HepG2 (cell line): ENCODE data around the gene PSMA7. TPM values are rescaled to one million over a fixed set of nuclear protein-coding genes. Genes with fewer than 3 reads are reported as not detected.

Source experiments
- ARID4A ChIP-seq: sonication (generic); formaldehyde crosslinking; IDR thresholded peaks from 2 replicates; pipeline ENCODE4 v1.5.0; 2020; ENCODE audit warnings: mild to moderate bottlenecking, missing genetic modification reagents, borderline replicate concordance
- ESRRA ChIP-seq: sonication (generic); formaldehyde crosslinking; IDR thresholded peaks from 2 replicates; pipeline ENCODE4 v1.5.1; 2020; ENCODE audit warnings: mild to moderate bottlenecking, low read depth, missing genetic modification reagents
- HOXA5 ChIP-seq: sonication (generic); formaldehyde crosslinking; IDR thresholded peaks from 2 replicates; pipeline ENCODE4 v1.4.0; 2020; ENCODE audit warnings: missing genetic modification reagents
- KMT2B ChIP-seq: IDR thresholded peaks from 2 replicates; pipeline ENCODE4 v1.6.1; 2016; ENCODE audit warnings: missing genetic modification reagents, missing compliant biosample characterization
- MBNL3 ChIP-seq: fragments of 250-450 bp; sonication (Bioruptor Pico); conservative IDR thresholded peaks from 2 replicates; pipeline ENCODE4 v1.8.0; 2022; ENCODE audit warnings: mild to moderate bottlenecking, inconsistent platforms
- SIX1 ChIP-seq: sonication (generic); formaldehyde crosslinking; IDR thresholded peaks from 2 replicates; pipeline ENCODE4 v1.4.0; 2020; ENCODE audit warnings: missing genetic modification reagents, borderline replicate concordance
- TBX3 ChIP-seq: fragments of 450-650 bp; IDR thresholded peaks from 2 replicates; pipeline ENCODE4 v1.6.1; 2017; ENCODE audit warnings: antibody characterized with exemption, mild to moderate bottlenecking, inconsistent platforms, borderline replicate concordance
- XRCC5 ChIP-seq: fragments of 200-400 bp; formaldehyde crosslinking; optimal IDR thresholded peaks from 2 replicates; pipeline ENCODE3; 2017; ENCODE audit warnings: mild to moderate bottlenecking, low read length
- YEATS2 ChIP-seq: sonication (generic); formaldehyde crosslinking; IDR thresholded peaks from 2 replicates; pipeline ENCODE4 v1.4.0; 2020; ENCODE audit warnings: missing genetic modification reagents, borderline replicate concordance
- ZNF274 ChIP-seq: sonication (generic); formaldehyde crosslinking; IDR thresholded peaks from 2 replicates; pipeline ENCODE4 v1.5.1; 2020; ENCODE audit warnings: mild to moderate bottlenecking, missing genetic modification reagents
- ZNF292 ChIP-seq: sonication (generic); formaldehyde crosslinking; IDR thresholded peaks from 2 replicates; pipeline ENCODE4 v1.8.1; 2022; ENCODE audit warnings: mild to moderate bottlenecking, low read depth, missing genetic modification reagents, borderline replicate concordance
- ZNF326 ChIP-seq: sonication (generic); formaldehyde crosslinking; IDR thresholded peaks from 2 replicates; pipeline ENCODE4 v1.4.0; 2020; ENCODE audit warnings: missing genetic modification reagents, borderline replicate concordance
- ZNF563 ChIP-seq: sonication (generic); formaldehyde crosslinking; IDR thresholded peaks from 2 replicates; pipeline ENCODE4 v1.8.0; 2022; ENCODE audit warnings: mild to moderate bottlenecking, moderate library complexity, missing genetic modification reagents
- ZNF639 ChIP-seq: conservative IDR thresholded peaks from 2 replicates; pipeline ENCODE4 v1.6.1; 2018; ENCODE audit warnings: missing genetic modification reagents
- ZNF713 ChIP-seq: sonication (generic); formaldehyde crosslinking; IDR thresholded peaks from 2 replicates; pipeline ENCODE4 v1.4.0; 2020; ENCODE audit warnings: mild to moderate bottlenecking, missing genetic modification reagents
- polyA plus RNA-seq, 8 experiments: library from polyadenylated mRNA; depleted of rRNA in 3 of 8; stranded (reverse) in 7 of 8; unstranded in 1 of 8; fragments of >200 nt; fragmentation: Illumina TruSeq in 4 of 8; extraction: Trizol in 4 of 8; gene quantifications; 2 replicates each; pipeline versions ENCODE4 v1.2.1 to v1.2.3, GENCODE V29; 2011 to 2016; ENCODE audit warnings: low read depth in 4 of 8, missing spikeins in 1 of 8, mixed read lengths in 1 of 8; ENCODE audit not compliant: insufficient read depth in 1 of 8
- total RNA-seq, 5 experiments: library from RNA; depleted of rRNA; stranded (reverse); fragments of >200 nt; fragmentation: Illumina TruSeq; extraction: Trizol; gene quantifications; 2 replicates each; pipeline ENCODE4 v1.2.3, GENCODE V29; 2016; ENCODE audit warnings: low read depth in 1 of 5
- TF ChIP-seq, protein P1 (sequence below): sonication (generic); formaldehyde crosslinking; IDR thresholded peaks from 2 replicates; pipeline ENCODE4 v1.5.0; 2020; ENCODE audit warnings: missing genetic modification reagents, mild to moderate bottlenecking, borderline replicate concordance
- TF ChIP-seq, protein P2 (sequence below): sonication (generic); formaldehyde crosslinking; conservative IDR thresholded peaks from 2 replicates; pipeline ENCODE4 v1.4.0; 2020; ENCODE audit warnings: missing genetic modification reagents
- TF ChIP-seq, protein P3 (sequence below): sonication (generic); formaldehyde crosslinking; IDR thresholded peaks from 2 replicates; pipeline ENCODE4 v1.9.0; 2022; ENCODE audit warnings: low read depth, missing genetic modification reagents

PSMA7 gene
- total and polyA plus RNA-seq, 2 of the 13 experiments (the other 11 are each of a cell fraction or from before 2014, with no cell fraction given): 531 to 631 TPM

DNA sequence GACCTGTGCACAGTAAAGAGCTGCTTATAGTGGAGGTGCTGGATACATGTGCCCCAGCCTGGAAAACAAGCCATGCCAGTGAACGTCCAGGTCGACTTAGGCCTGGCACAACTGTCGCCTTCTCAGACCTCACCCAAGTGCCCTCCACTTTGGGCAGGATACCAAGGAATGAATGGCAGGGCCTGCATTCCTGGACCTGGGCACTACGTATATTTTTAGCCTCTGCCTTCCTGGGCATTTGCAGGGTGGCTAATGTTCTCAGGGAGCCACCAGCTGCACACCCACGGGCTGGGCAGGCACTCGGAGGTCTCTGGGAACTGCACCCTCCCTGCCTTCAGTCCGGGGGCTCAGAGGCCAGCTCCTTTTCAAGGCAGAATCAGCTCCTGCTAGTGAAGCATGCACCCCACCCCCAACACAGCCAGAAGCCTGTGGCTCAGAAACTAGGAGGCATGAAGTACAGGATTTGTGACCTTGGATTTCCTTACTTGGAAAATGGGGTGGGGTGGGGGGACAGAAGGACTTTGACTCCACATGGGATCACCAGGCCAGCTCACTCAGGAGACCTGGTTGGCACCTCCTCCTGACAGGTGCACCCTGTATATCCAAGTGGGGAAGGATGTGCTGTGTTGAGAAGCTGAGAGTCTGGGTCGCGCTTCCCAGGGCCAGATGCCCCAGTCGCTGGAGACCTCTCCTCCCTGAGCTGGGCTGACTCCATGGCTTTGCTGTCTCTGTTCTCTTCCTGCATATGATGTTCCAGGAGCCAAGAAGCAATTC, 23.4 kb downstream of the PSMA7 start (continued):
- TF ChIP-seq, protein P1, sequence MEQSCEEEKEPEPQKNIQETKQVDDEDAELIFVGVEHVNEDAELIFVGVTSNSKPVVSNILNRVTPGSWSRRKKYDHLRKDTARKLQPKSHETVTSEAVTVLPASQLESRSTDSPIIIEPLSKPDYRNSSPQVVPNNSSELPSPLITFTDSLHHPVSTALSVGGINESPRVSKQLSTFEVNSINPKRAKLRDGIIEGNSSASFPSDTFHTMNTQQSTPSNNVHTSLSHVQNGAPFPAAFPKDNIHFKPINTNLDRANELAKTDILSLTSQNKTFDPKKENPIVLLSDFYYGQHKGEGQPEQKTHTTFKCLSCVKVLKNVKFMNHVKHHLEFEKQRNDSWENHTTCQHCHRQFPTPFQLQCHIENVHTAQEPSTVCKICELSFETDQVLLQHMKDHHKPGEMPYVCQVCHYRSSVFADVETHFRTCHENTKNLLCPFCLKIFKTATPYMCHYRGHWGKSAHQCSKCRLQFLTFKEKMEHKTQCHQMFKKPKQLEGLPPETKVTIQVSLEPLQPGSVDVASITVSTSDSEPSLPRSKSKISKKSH: peak; percentile 38; the same call in 1 of the 2 replicates
- TF ChIP-seq, protein P2, sequence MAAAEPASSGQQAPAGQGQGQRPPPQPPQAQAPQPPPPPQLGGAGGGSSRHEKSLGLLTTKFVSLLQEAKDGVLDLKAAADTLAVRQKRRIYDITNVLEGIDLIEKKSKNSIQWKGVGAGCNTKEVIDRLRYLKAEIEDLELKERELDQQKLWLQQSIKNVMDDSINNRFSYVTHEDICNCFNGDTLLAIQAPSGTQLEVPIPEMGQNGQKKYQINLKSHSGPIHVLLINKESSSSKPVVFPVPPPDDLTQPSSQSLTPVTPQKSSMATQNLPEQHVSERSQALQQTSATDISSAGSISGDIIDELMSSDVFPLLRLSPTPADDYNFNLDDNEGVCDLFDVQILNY (CRISPR knock-in tag): no peak
- TF ChIP-seq ZNF292: peak; percentile 76; the same call in 1 of the 2 replicates
- no peak; the same call in 1 of the 2 replicates for TF ChIP-seq ESRRA (CRISPR knock-in tag)
- TF ChIP-seq SIX1 (CRISPR knock-in tag): 0 out of 2 replicates have a peak, but pooled peaks have one; percentile 8
- TF ChIP-seq ZNF274 (CRISPR knock-in tag): peak; percentile 95
- TF ChIP-seq KMT2B (CRISPR knock-in tag): no peak
- TF ChIP-seq ZNF326 (CRISPR knock-in tag): no peak
- peak; percentile 65; the same call in 1 of the 2 replicates for TF ChIP-seq ARID4A (CRISPR knock-in tag)
- no peak for TF ChIP-seq TBX3
- TF ChIP-seq ZNF563 (CRISPR knock-in tag): 0 out of 2 replicates have a peak, but pooled peaks have one; percentile 32
- TF ChIP-seq XRCC5: peak; percentile 77
- TF ChIP-seq, protein P3, sequence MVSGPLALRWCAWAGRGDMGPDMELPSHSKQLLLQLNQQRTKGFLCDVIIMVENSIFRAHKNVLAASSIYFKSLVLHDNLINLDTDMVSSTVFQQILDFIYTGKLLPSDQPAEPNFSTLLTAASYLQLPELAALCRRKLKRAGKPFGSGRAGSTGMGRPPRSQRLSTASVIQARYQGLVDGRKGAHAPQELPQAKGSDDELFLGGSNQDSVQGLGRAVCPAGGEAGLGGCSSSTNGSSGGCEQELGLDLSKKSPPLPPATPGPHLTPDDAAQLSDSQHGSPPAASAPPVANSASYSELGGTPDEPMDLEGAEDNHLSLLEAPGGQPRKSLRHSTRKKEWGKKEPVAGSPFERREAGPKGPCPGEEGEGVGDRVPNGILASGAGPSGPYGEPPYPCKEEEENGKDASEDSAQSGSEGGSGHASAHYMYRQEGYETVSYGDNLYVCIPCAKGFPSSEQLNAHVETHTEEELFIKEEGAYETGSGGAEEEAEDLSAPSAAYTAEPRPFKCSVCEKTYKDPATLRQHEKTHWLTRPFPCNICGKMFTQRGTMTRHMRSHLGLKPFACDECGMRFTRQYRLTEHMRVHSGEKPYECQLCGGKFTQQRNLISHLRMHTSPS (CRISPR knock-in tag): peak; percentile 84; the same call in 1 of the 2 replicates
- TF ChIP-seq ZNF713: no peak
- TF ChIP-seq YEATS2: peak; percentile 33; the same call in 1 of the 2 replicates
- TF ChIP-seq ZNF639 (CRISPR knock-in tag): no peak
- no peak for TF ChIP-seq HOXA5 (CRISPR knock-in tag)
- no peak for TF ChIP-seq MBNL3 (CRISPR knock-in tag)
